Stimulated activated naive CD4-positive, alpha-beta T cell (primary cell): ENCODE measurements around the gene IRAG1.
A peak's percentile ranks its signal among the peaks of the same experiment; 100 is the strongest.

Experiments used
- DNase-seq, 6 experiments: peaks; one replicate each; lab custom pipeline; 2025; lab: John Stamatoyannopoulos, UW

The IRAG1 gene

GRCh38 chr11:10693509-10694081 is at the start of gene IRAG1:
TSS of gene IRAG1 (minus strand) at chr11:10693755. CDS start at chr11:10693602, 153 bp downstream.
- DNase-seq: no peak

GRCh38 chr11:10742460-10743208 is 49.1 kb upstream of the IRAG1 start:
- peak in 2 of 6 experiments; percentile 2 to 22 for DNase-seq

- peak; percentile 51 to 79 (median 76) for DNase-seq
Measured at GRCh38 chr11:10735481-10736475, 42.2 kb upstream of the IRAG1 start.

GRCh38 chr11:10731064-10731680 is 37.6 kb upstream of the IRAG1 start:
- no peak for DNase-seq

GRCh38 chr11:10730151-10730550 is 36.6 kb upstream of the IRAG1 start:
- DNase-seq: no peak

- DNase-seq: no peak
Measured at GRCh38 chr11:10728789-10729472, 35.4 kb upstream of the IRAG1 start.

GRCh38 chr11:10728154-10728553 is 34.6 kb upstream of the IRAG1 start:
- DNase-seq: no peak

- DNase-seq: no peak
Measured at GRCh38 chr11:10727146-10727851, 33.7 kb upstream of the IRAG1 start.

GRCh38 chr11:10725907-10726253 is 32.3 kb upstream of the IRAG1 start:
- DNase-seq: no peak

GRCh38 chr11:10725114-10725906 is 31.8 kb upstream of the IRAG1 start:
- peak in 2 of 6 experiments; percentile 8 to 16 for DNase-seq

GRCh38 chr11:10722307-10722706 is 28.8 kb upstream of the IRAG1 start:
- DNase-seq: no peak

GRCh38 chr11:10720881-10721376 is 27.4 kb upstream of the IRAG1 start:
- no peak for DNase-seq

- no peak for DNase-seq
Measured at GRCh38 chr11:10719616-10720015, 26.1 kb upstream of the IRAG1 start.

- DNase-seq: no peak
Measured at GRCh38 chr11:10716543-10717259, 23.1 kb upstream of the IRAG1 start.

- DNase-seq: no peak
Measured at GRCh38 chr11:10716122-10716521, 22.6 kb upstream of the IRAG1 start.

- no peak for DNase-seq
Measured at GRCh38 chr11:10715571-10715970, 22.0 kb upstream of the IRAG1 start.

- no peak for DNase-seq
Measured at GRCh38 chr11:10709299-10710086, 15.9 kb upstream of the IRAG1 start.

- DNase-seq: no peak
Measured at GRCh38 chr11:10708131-10708530, 14.6 kb upstream of the IRAG1 start.
